H9 (cell line): Measurements from ENCODE around the gene GIPC1. TPM values are rescaled to one million over a fixed set of nuclear protein-coding genes. Genes with fewer than 3 reads are reported as not detected.

Source experiments
- DNase-seq: peaks from one replicate; pipeline ENCODE4 v3.0.0-alpha.2; 2017
- H2AFZ ChIP-seq: one replicate; pipeline ENCODE4 v1.6.1; 2013; ENCODE audit warnings: mild to moderate bottlenecking, low read length, control low read depth, moderate library complexity
- H2AK5ac ChIP-seq: 2 replicates; pipeline ENCODE4 v1.6.1; 2013; ENCODE audit warnings: low read length, control low read depth, mixed read lengths; ENCODE audit not compliant: insufficient read length
- H2BK120ac ChIP-seq: one replicate; pipeline ENCODE4 v1.6.1; 2013; ENCODE audit warnings: low read depth, mild to moderate bottlenecking, low read length, control low read depth, inconsistent platforms; ENCODE audit not compliant: poor library complexity, severe bottlenecking
- H2BK12ac ChIP-seq: 2 replicates; pipeline ENCODE4 v1.6.1; 2013; ENCODE audit warnings: low read length, control low read depth, mixed read lengths, low read depth; ENCODE audit not compliant: insufficient read length
- H2BK15ac ChIP-seq: 2 replicates; pipeline ENCODE4 v1.6.1; 2013; ENCODE audit warnings: low read depth, low read length, control low read depth
- H2BK20ac ChIP-seq: one replicate; pipeline ENCODE4 v1.6.1; 2013; ENCODE audit warnings: low read depth, mild to moderate bottlenecking, low read length, control low read depth, inconsistent platforms; ENCODE audit not compliant: poor library complexity, severe bottlenecking
- H2BK5ac ChIP-seq: 2 replicates; pipeline ENCODE4 v1.6.1; 2013; ENCODE audit warnings: low read length, control low read depth, mixed read lengths; ENCODE audit not compliant: insufficient read length
- H3K14ac ChIP-seq: 2 replicates; pipeline ENCODE4 v1.6.1; 2013; ENCODE audit warnings: low read length, control low read depth; ENCODE audit not compliant: insufficient read depth
- H3K18ac ChIP-seq: 2 replicates; pipeline ENCODE4 v1.6.1; 2013; ENCODE audit warnings: low read depth, mild to moderate bottlenecking, mixed read lengths, low read length, control low read depth; ENCODE audit not compliant: insufficient read length
- H3K23ac ChIP-seq: 2 replicates; pipeline ENCODE4 v1.6.1; 2013; ENCODE audit warnings: low read length, control low read depth, mixed read lengths, low read depth; ENCODE audit not compliant: insufficient read length
- H3K23me2 ChIP-seq: 2 replicates; pipeline ENCODE4 v1.6.1; 2013; ENCODE audit warnings: low read depth, mild to moderate bottlenecking, mixed read lengths, low read length, control low read depth; ENCODE audit not compliant: insufficient read length, poor library complexity, severe bottlenecking
- H3K27ac ChIP-seq: 2 replicates; pipeline ENCODE4 v1.5.1; 2013; ENCODE audit warnings: low read length, control low read depth, mixed read lengths, low read depth; ENCODE audit not compliant: insufficient read length
- H3K27me3 ChIP-seq: 2 replicates; pipeline ENCODE4 v1.6.1; 2013; ENCODE audit warnings: low read length, control low read depth, inconsistent platforms; ENCODE audit not compliant: insufficient read depth
- H3K4ac ChIP-seq: 2 replicates; pipeline ENCODE4 v1.6.1; 2013; ENCODE audit warnings: low read depth, mild to moderate bottlenecking, control low read depth, inconsistent platforms, low read length, moderate library complexity
- H3K4me1 ChIP-seq: 2 replicates; pipeline ENCODE4 v1.6.1; 2013; ENCODE audit warnings: low read length, control low read depth, inconsistent platforms; ENCODE audit not compliant: insufficient read depth
- H3K4me2 ChIP-seq: 2 replicates; pipeline ENCODE4 v1.6.1; 2013; ENCODE audit warnings: low read length, control low read depth, mixed read lengths; ENCODE audit not compliant: insufficient read length, insufficient read depth
- H3K56ac ChIP-seq: 2 replicates; pipeline ENCODE4 v1.6.1; 2013; ENCODE audit warnings: low read depth, mild to moderate bottlenecking, mixed read lengths, low read length, control low read depth; ENCODE audit not compliant: insufficient read length
- H3K79me1 ChIP-seq: 2 replicates; pipeline ENCODE4 v1.6.1; 2013; ENCODE audit warnings: low read depth, mild to moderate bottlenecking, moderate library complexity, low read length, control low read depth, inconsistent platforms; ENCODE audit not compliant: insufficient read depth, poor library complexity, severe bottlenecking
- H3K79me2 ChIP-seq: 2 replicates; pipeline ENCODE4 v1.6.1; 2013; ENCODE audit warnings: low read length, control low read depth, inconsistent platforms; ENCODE audit not compliant: insufficient read depth
- H3K9ac ChIP-seq: 2 replicates; pipeline ENCODE4 v1.6.1; 2013; ENCODE audit warnings: low read length, control low read depth, mixed read lengths; ENCODE audit not compliant: insufficient read length; ENCODE audit errors: extremely low read depth
- H3K9me3 ChIP-seq: one replicate; pipeline ENCODE4 v1.6.1; 2013; ENCODE audit warnings: low read depth, low read length, inconsistent platforms; ENCODE audit not compliant: control insufficient read depth
- H3T11ph ChIP-seq: one replicate; pipeline ENCODE4 v1.6.1; 2013; ENCODE audit warnings: mild to moderate bottlenecking, low read length, control low read depth, inconsistent platforms
- H4K20me1 ChIP-seq: one replicate; pipeline ENCODE4 v1.6.1; 2013; ENCODE audit not compliant: control insufficient read depth, insufficient read length, insufficient read depth
- H4K5ac ChIP-seq: 2 replicates; pipeline ENCODE4 v1.6.1; 2013; ENCODE audit warnings: low read depth, mild to moderate bottlenecking, mixed read lengths, low read length, control low read depth; ENCODE audit not compliant: insufficient read length
- H4K8ac ChIP-seq: replicated peaks from 2 replicates; pipeline ENCODE4 v1.6.1; 2013; ENCODE audit warnings: low read length, control low read depth, mixed read lengths, low read depth; ENCODE audit not compliant: insufficient read length
- H4K91ac ChIP-seq: 2 replicates; pipeline ENCODE4 v1.6.1; 2013; ENCODE audit warnings: low read depth, mild to moderate bottlenecking, moderate library complexity, mixed read lengths, low read length, control low read depth; ENCODE audit not compliant: insufficient read length
- H3K27ac Mint-ChIP-seq, 3 experiments: 2 replicates in 2 of 3; 3 replicates in 1 of 3; pipeline ENCODE4 v1.8.0; 2020 to 2021; ENCODE audit warnings: mixed read lengths in 3 of 3, mild to moderate bottlenecking in 1 of 3, moderate library complexity in 1 of 3
- H3K27me3 Mint-ChIP-seq: 2 replicates; pipeline ENCODE4 v1.8.0; 2021; ENCODE audit warnings: low read depth, mild to moderate bottlenecking, moderate library complexity, mixed read lengths
- H3K36me3 Mint-ChIP-seq, 3 experiments: 2 replicates in 2 of 3; 3 replicates in 1 of 3; pipeline ENCODE4 v1.8.0; 2020 to 2021; ENCODE audit warnings: low read depth in 3 of 3, mixed read lengths in 3 of 3; ENCODE audit not compliant: insufficient read depth in 1 of 3
- H3K4me1 Mint-ChIP-seq, 2 experiments: 2 replicates each; pipeline ENCODE4 v1.8.0; 2020; ENCODE audit warnings: mixed read lengths in 2 of 2
- H3K4me3 Mint-ChIP-seq, 2 experiments: 2 replicates in 1 of 2; 3 replicates in 1 of 2; pipeline ENCODE4 v1.8.0; 2020 to 2021; ENCODE audit warnings: mild to moderate bottlenecking in 2 of 2, mixed read lengths in 2 of 2, moderate library complexity in 1 of 2
- H3K9me3 Mint-ChIP-seq, 2 experiments: 2 replicates in 1 of 2; 3 replicates in 1 of 2; pipeline ENCODE4 v1.8.0; 2020; ENCODE audit warnings: mild to moderate bottlenecking in 2 of 2, mixed read lengths in 2 of 2, moderate library complexity in 1 of 2
- WGBS: extraction: QIAGEN DNeasy Blood & Tissue Kit; methylation state at CpG from one replicate; pipeline ENCODE4 v1.1.7; 2013; ENCODE audit warnings: missing lambda C conversion rate, low lambda C conversion rate, mixed read lengths; ENCODE audit not compliant: insufficient read length; ENCODE audit errors: extremely low coverage; 5-methylcytosine and 5-hydroxymethylcytosine counted together
- total RNA-seq: library from RNA; stranded (reverse); gene quantifications from 2 replicates; pipeline ENCODE4 v1.2.1, GENCODE V29; 2021
- TF ChIP-seq, protein P1 (sequence below): fragments of 200-600 bp; sonication (generic); conservative IDR thresholded peaks from 3 replicates; pipeline ENCODE4 v1.8.0; 2021; ENCODE audit warnings: antibody characterized with exemption, mild to moderate bottlenecking

GIPC1 gene
- total RNA-seq, 1 experiment from 2014 or later = 70.6 TPM

DNA sequence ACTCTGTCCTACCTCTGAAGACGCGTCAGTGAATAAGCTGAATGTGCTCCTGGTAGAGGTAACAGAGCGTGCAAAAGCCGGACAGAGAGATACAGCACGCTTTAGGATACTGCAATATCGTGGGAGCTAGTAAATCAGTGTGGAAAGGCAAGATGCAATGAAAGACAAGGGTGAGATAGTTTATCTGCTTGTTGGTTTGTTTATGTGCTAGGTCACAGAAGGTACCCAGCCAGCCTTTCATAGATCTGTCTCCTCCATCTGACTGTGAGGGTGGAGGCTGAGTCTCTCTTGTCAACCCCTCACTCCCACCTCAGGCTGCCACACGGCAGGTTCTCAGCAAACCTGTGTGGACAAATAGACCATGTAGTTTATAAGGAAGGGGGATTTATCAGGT is 904 bp upstream of the GIPC1 start:
- Histone ChIP-seq H3K23me2 (peaks cover 4% of the 10 kb centered on the region), H2AFZ (no peak overlapping the region), H3K9me3 (no peaks in the 10 kb centered on the region), H2BK20ac (no peak overlapping the region), H4K20me1 (no peaks in the 10 kb centered on the region), H3K9ac (no peak overlapping the region), H3K4me1 (peaks cover 4% of the 10 kb centered on the region; the same call in 1 of the 2 replicates), H3K79me1 (peaks cover 3% of the 10 kb centered on the region), H3K14ac (no peak overlapping the region), H4K5ac (no peak overlapping the region), H3K23ac (no peak overlapping the region), H3T11ph (no peak overlapping the region), H2AK5ac (no peak overlapping the region), H2BK15ac (no peak overlapping the region), H3K56ac (no peak overlapping the region), H4K8ac (no peak overlapping the region), H2BK120ac (no peak overlapping the region), H3K18ac (no peak overlapping the region), H3K27me3 (no peaks in the 10 kb centered on the region), H2BK5ac (no peak overlapping the region), H2BK12ac (no peak overlapping the region), H4K91ac (no peak overlapping the region), H3K4ac (no peak overlapping the region), H3K79me2 (peaks cover 2% of the 10 kb centered on the region; the same call in 1 of the 2 replicates), H3K4me2 (peak overlapping the region; percentile 3), H3K27ac (no peak overlapping the region)
- Mint-ChIP-seq H3K4me3 (peak overlapping the region; percentile 87 to 94), H3K4me1 (peaks cover 22% of the 10 kb centered on the region in 2 experiments), H3K9me3 (no peaks in the 10 kb centered on the region), H3K27ac (peak overlapping the region; percentile 22 to 57 (median 42); a peak in 5 of 7 replicates), H3K36me3 (peaks cover 10 to 20% (median 14%) of the 10 kb centered on the region in 3 experiments; a peak in 6 of 7 replicates), H3K27me3 (no peaks in the 10 kb centered on the region; the same call in none of the 2 replicates)
- no peak for DNase-seq
- TF ChIP-seq, protein P1, sequence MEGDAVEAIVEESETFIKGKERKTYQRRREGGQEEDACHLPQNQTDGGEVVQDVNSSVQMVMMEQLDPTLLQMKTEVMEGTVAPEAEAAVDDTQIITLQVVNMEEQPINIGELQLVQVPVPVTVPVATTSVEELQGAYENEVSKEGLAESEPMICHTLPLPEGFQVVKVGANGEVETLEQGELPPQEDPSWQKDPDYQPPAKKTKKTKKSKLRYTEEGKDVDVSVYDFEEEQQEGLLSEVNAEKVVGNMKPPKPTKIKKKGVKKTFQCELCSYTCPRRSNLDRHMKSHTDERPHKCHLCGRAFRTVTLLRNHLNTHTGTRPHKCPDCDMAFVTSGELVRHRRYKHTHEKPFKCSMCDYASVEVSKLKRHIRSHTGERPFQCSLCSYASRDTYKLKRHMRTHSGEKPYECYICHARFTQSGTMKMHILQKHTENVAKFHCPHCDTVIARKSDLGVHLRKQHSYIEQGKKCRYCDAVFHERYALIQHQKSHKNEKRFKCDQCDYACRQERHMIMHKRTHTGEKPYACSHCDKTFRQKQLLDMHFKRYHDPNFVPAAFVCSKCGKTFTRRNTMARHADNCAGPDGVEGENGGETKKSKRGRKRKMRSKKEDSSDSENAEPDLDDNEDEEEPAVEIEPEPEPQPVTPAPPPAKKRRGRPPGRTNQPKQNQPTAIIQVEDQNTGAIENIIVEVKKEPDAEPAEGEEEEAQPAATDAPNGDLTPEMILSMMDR = no peak
- no CpG with 5 or more reads among the region's 7 CpGs for WGBS
